SK-N-SH (cell line): ENCODE results near the gene TNFSF13. TPM values are rescaled to one million over a fixed set of nuclear protein-coding genes. Genes with fewer than 3 reads are reported as not detected.

Source experiments
- CTCF ChIA-PET: fragments of 300-600, 350-600 bp; formaldehyde crosslinking; extraction: SDS; loops from one replicate; lab custom pipeline; 2021; lab: Yijun Ruan, JAX
- POLR2A ChIA-PET: fragments of 350-600 bp; sonication (Branson Sonifier 250); formaldehyde crosslinking; extraction: SDS; loops from one replicate; lab custom pipeline; 2020; ENCODE audit warnings: antibody characterized with exemption, inconsistent platforms; lab: Yijun Ruan, JAX
- DNase-seq: peaks from one replicate; pipeline ENCODE4 v3.0.0; 2012
- H2AFZ ChIP-seq: fragments of 200-600 bp; sonication (generic); 2 replicates; pipeline ENCODE4 v1.8.1; 2016; ENCODE audit warnings: antibody characterized with exemption, mild to moderate bottlenecking, low read depth
- H3F3A ChIP-seq: fragments of 200-600 bp; sonication (generic); replicated peaks from 2 replicates; pipeline ENCODE3; 2016; ENCODE audit warnings: antibody characterized with exemption, mild to moderate bottlenecking; ENCODE audit not compliant: insufficient read depth
- H3K27ac ChIP-seq, 2 experiments: fragments of 200-500 bp in 1 of 2; fragments of 200-600 bp in 1 of 2; sonication (Bioruptor generic) in 1 of 2; sonication (generic), shearing (Covaris generic) in 1 of 2; 2 replicates each; pipeline versions ENCODE4 v1.5.1 to v1.6.1; 2014 to 2016; ENCODE audit warnings: low read depth in 2 of 2, inconsistent platforms in 1 of 2, low read length in 1 of 2, mild to moderate bottlenecking in 1 of 2, mixed read lengths in 1 of 2
- H3K27me3 ChIP-seq: fragments of 200-600 bp; sonication (generic), shearing (Covaris generic); 2 replicates; pipeline ENCODE4 v1.6.1; 2016; ENCODE audit warnings: mixed run types; ENCODE audit not compliant: insufficient read depth
- H3K36me3 ChIP-seq, 2 experiments: fragments of 200-500 bp in 1 of 2; fragments of 200-600 bp in 1 of 2; sonication (Bioruptor generic) in 1 of 2; sonication (generic) in 1 of 2; replicated peaks in 1 of 2; 2 replicates each; pipeline versions ENCODE3 to v1.5.1; 2014 to 2016; ENCODE audit warnings: low read length in 1 of 2, mild to moderate bottlenecking in 1 of 2; ENCODE audit not compliant: insufficient read depth in 2 of 2, control insufficient read depth in 1 of 2
- H3K4me1 ChIP-seq, 2 experiments: fragments of 200-500 bp in 1 of 2; fragments of 200-600 bp in 1 of 2; sonication (Bioruptor generic) in 1 of 2; sonication (generic), shearing (Covaris generic) in 1 of 2; 2 replicates each; pipeline versions ENCODE4 v1.5.1 to v1.6.1; 2014 to 2016; ENCODE audit warnings: low read depth in 1 of 2, low read length in 1 of 2, mixed run types in 1 of 2; ENCODE audit not compliant: insufficient read depth in 2 of 2, control insufficient read depth in 1 of 2
- H3K4me2 ChIP-seq: fragments of 200-600 bp; sonication (generic), shearing (Covaris generic); 2 replicates; pipeline ENCODE4 v1.6.1; 2017; ENCODE audit warnings: mixed run types
- H3K4me3 ChIP-seq, 2 experiments: fragments of 200-500 bp in 1 of 2; fragments of 200-600 bp in 1 of 2; sonication (Bioruptor generic) in 1 of 2; sonication (generic), shearing (Covaris generic) in 1 of 2; 2 replicates each; pipeline versions ENCODE4 v1.5.1 to v1.8.1; 2014 to 2016; ENCODE audit warnings: low read depth in 2 of 2, inconsistent platforms in 1 of 2, low read length in 1 of 2, mild to moderate bottlenecking in 1 of 2, mixed read lengths in 1 of 2, moderate library complexity in 1 of 2
- H3K79me2 ChIP-seq: fragments of 200-600 bp; sonication (generic); 2 replicates; pipeline ENCODE4 v1.8.1; 2017; ENCODE audit warnings: mild to moderate bottlenecking; ENCODE audit not compliant: insufficient read depth
- H3K9ac ChIP-seq: fragments of 200-600 bp; sonication (generic); 2 replicates; pipeline ENCODE4 v1.6.1; 2017; ENCODE audit warnings: mixed run types
- H3K9me2 ChIP-seq: fragments of 200-600 bp; sonication (generic); 2 replicates; pipeline ENCODE4 v1.6.1; 2017; ENCODE audit warnings: mixed run types
- H3K9me3 ChIP-seq: fragments of 200-600 bp; sonication (generic); 2 replicates; pipeline ENCODE4 v1.6.1; 2017; ENCODE audit warnings: mixed run types, mild to moderate bottlenecking, moderate library complexity
- H4K20me1 ChIP-seq: fragments of 200-600 bp; sonication (generic); 2 replicates; pipeline ENCODE4 v1.6.1; 2017; ENCODE audit warnings: mild to moderate bottlenecking, mixed run types; ENCODE audit not compliant: insufficient read depth
- EP300 ChIP-seq, 2 experiments: IDR thresholded peaks; 2 replicates each; pipeline versions ENCODE4 v1.4.0 to v1.6.1; 2012; ENCODE audit warnings: borderline replicate concordance in 1 of 2, low read depth in 1 of 2, low read length in 1 of 2
- EZH2phosphoT487 ChIP-seq: fragments of 200-600 bp; sonication (generic); IDR thresholded peaks from 2 replicates; pipeline ENCODE4 v1.6.1; 2017; ENCODE audit warnings: low read depth, mixed run types, mild to moderate bottlenecking, antibody characterized with exemption, moderate library complexity, borderline replicate concordance
- FOSL2 ChIP-seq: IDR thresholded peaks from 2 replicates; pipeline ENCODE4 v1.4.0; 2012; ENCODE audit warnings: low read depth, mild to moderate bottlenecking, moderate library complexity, borderline replicate concordance
- JUND ChIP-seq: IDR thresholded peaks from 2 replicates; pipeline ENCODE4 v1.4.0; 2012
- MXI1 ChIP-seq: IDR thresholded peaks from 2 replicates; pipeline ENCODE4 v1.6.1; 2012; ENCODE audit warnings: mild to moderate bottlenecking, low read depth, low read length, improper control_type of control experiment
- NFIC ChIP-seq: IDR thresholded peaks from 2 replicates; pipeline ENCODE4 v1.4.0; 2012; ENCODE audit warnings: borderline replicate concordance
- RCOR1 ChIP-seq: fragments of 150-350 bp; IDR thresholded peaks from 2 replicates; pipeline ENCODE4 v1.6.1; 2017; ENCODE audit warnings: antibody characterized with exemption, low read length
- RXRA ChIP-seq: IDR thresholded peaks from 2 replicates; pipeline ENCODE4 v1.4.0; 2012; ENCODE audit warnings: low read depth, mild to moderate bottlenecking, borderline replicate concordance
- TAF1 ChIP-seq: IDR thresholded peaks from 2 replicates; pipeline ENCODE4 v1.6.1; 2012; ENCODE audit warnings: low read depth, mild to moderate bottlenecking, low read length, moderate library complexity, borderline replicate concordance
- TCF12 ChIP-seq: IDR thresholded peaks from 2 replicates; pipeline ENCODE4 v1.4.0; 2012
- TEAD4 ChIP-seq: IDR thresholded peaks from 2 replicates; pipeline ENCODE4 v1.4.0; 2012; ENCODE audit warnings: mild to moderate bottlenecking, borderline replicate concordance; ENCODE audit not compliant: insufficient read depth
- YY1 ChIP-seq: IDR thresholded peaks from 2 replicates; pipeline ENCODE4 v1.4.0; 2012; ENCODE audit warnings: low read depth, mild to moderate bottlenecking
- whole genome bisulfite sequencing: methylation state at CpG from one replicate; pipeline ENCODE4 v1.1.6; 2017; ENCODE audit warnings: low lambda C conversion rate; 5-methylcytosine and 5-hydroxymethylcytosine counted together
- polyA plus RNA-seq, 3 experiments: library from polyadenylated mRNA; depleted of rRNA; stranded (reverse); fragments of >200 nt; gene quantifications; 2 replicates each; pipeline ENCODE4 v1.2.3, GENCODE V29; 2012
- TF ChIP-seq, protein P1 (sequence below): IDR thresholded peaks from 2 replicates; pipeline ENCODE4; 2012
- TF ChIP-seq, protein P2 (sequence below): IDR thresholded peaks from 2 replicates; pipeline ENCODE4 v1.4.0; 2012; ENCODE audit warnings: low read depth, borderline replicate concordance
- TF ChIP-seq, protein P3 (sequence below): fragments of 150-350 bp; IDR thresholded peaks from 2 replicates; pipeline ENCODE4 v1.6.1; 2016; ENCODE audit warnings: mild to moderate bottlenecking, low read depth, low read length

TNFSF13 gene
- polyA plus RNA-seq, 1 of the 3 experiments (the other 2 are of a cell fraction) = 2.1 TPM

DNA sequence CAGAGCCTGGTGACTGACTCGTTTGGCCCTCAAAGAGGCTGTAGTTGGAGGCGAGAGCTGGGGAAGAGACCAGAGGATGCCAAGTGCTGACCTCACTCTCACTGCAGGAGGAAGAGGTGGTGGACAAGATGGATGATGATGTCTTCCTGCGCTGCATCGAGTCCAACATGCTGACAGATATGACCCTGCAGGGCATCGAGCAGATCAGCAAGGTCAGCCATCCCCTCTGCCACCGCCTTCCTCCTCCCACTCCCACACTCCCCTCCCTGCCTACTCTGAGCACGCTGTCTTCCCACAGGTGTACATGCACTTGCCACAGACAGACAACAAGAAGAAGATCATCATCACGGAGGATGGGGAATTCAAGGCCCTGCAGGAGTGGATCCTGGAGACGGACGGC lies 47.4 kb upstream of the TNFSF13 start:
- DNase-seq = no peak
- WGBS = 80% methylated on average over 10 of the region's 10 CpGs
- peaks cover 25% of the 10 kb centered on the region for H3F3A ChIP-seq
- TF ChIP-seq, protein P1, sequence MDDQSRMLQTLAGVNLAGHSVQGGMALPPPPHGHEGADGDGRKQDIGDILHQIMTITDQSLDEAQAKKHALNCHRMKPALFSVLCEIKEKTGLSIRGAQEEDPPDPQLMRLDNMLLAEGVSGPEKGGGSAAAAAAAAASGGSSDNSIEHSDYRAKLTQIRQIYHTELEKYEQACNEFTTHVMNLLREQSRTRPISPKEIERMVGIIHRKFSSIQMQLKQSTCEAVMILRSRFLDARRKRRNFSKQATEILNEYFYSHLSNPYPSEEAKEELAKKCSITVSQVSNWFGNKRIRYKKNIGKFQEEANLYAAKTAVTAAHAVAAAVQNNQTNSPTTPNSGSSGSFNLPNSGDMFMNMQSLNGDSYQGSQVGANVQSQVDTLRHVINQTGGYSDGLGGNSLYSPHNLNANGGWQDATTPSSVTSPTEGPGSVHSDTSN = no peak
- no peak for TF ChIP-seq EZH2phosphoT487
- TF ChIP-seq, protein P2, sequence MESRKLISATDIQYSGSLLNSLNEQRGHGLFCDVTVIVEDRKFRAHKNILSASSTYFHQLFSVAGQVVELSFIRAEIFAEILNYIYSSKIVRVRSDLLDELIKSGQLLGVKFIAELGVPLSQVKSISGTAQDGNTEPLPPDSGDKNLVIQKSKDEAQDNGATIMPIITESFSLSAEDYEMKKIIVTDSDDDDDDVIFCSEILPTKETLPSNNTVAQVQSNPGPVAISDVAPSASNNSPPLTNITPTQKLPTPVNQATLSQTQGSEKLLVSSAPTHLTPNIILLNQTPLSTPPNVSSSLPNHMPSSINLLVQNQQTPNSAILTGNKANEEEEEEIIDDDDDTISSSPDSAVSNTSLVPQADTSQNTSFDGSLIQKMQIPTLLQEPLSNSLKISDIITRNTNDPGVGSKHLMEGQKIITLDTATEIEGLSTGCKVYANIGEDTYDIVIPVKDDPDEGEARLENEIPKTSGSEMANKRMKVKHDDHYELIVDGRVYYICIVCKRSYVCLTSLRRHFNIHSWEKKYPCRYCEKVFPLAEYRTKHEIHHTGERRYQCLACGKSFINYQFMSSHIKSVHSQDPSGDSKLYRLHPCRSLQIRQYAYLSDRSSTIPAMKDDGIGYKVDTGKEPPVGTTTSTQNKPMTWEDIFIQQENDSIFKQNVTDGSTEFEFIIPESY = no peak
- no peak for TF ChIP-seq MXI1
- TF ChIP-seq RXRA = no peak
- TF ChIP-seq, protein P3, sequence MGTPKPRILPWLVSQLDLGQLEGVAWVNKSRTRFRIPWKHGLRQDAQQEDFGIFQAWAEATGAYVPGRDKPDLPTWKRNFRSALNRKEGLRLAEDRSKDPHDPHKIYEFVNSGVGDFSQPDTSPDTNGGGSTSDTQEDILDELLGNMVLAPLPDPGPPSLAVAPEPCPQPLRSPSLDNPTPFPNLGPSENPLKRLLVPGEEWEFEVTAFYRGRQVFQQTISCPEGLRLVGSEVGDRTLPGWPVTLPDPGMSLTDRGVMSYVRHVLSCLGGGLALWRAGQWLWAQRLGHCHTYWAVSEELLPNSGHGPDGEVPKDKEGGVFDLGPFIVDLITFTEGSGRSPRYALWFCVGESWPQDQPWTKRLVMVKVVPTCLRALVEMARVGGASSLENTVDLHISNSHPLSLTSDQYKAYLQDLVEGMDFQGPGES = no peak
- no peak for TF ChIP-seq TEAD4
- no peak for TF ChIP-seq JUND
- TF ChIP-seq RCOR1 = no peak
- no peak for TF ChIP-seq EP300 (IDR thresholded peaks at IDR 0.05; ENCODE audit: borderline replicate concordance in 1 of 2, low read depth in 1 of 2, low read length in 1 of 2)
- TF ChIP-seq YY1 = no peak
- TF ChIP-seq FOSL2 = no peak
- TF ChIP-seq NFIC = no peak
- TF ChIP-seq TAF1 = no peak
- TF ChIP-seq TCF12 = no peak
- no peak overlapping the region for H3K4me2 ChIP-seq
- H3K9ac ChIP-seq = no peak overlapping the region
- ChIA-PET POLR2A (no interaction called here), CTCF (interaction anchor here (1.0 to 11.6 kb wide), 2 partner anchors 47 to 155 kb away, joined by 3 to 236 read pairs; partner anchors contain the start of genes SENP3 and TNFSF13)
- no peak overlapping the region for H3K27ac ChIP-seq
- no peaks in the 10 kb centered on the region for H3K9me3 ChIP-seq
- H3K4me1 ChIP-seq = no peaks in the 10 kb centered on the region
- H3K79me2 ChIP-seq = no peaks in the 10 kb centered on the region
- H3K36me3 ChIP-seq = peaks cover 32 to 47% of the 10 kb centered on the region in 2 experiments
- H3K9me2 ChIP-seq = no peaks in the 10 kb centered on the region
- H3K4me3 ChIP-seq = no peak overlapping the region
- no peaks in the 10 kb centered on the region for H3K27me3 ChIP-seq
- no peak overlapping the region for H2AFZ ChIP-seq
- no peaks in the 10 kb centered on the region for H4K20me1 ChIP-seq
